ENCODE results near the gene SHB. TPM values are rescaled to one million over a fixed set of nuclear protein-coding genes. Genes with fewer than 3 reads are reported as not detected.

Gene SHB
- total RNA-seq, 2 experiments from 2014 or later, result 1.2 to 1.3 TPM

DNA sequence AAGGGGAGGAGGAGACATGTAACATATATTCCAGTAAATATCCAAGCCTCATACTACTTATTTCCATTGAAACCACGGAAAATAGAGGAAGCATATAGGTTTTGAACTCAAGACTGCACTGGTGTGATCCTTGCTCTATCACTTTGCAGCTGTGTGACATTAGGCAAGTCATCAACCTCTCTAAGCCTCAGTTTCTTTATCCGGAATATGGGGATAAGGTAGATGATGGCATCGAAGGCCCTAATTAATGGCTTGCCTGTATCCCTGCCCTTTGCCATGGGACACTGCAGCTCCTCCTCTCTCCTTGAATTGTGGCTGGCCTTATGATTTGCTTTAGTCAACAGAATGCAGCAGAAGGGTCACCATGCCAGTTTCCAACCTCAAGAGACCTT, 6.9 kb downstream of the SHB start:
- peaks cover 7% of the 10 kb centered on the region for H3K4me1 Mint-ChIP-seq
- H3K9me3 Mint-ChIP-seq (ENCODE audit: low read depth), result no peaks in the 10 kb centered on the region
- H3K27me3 Mint-ChIP-seq, result peaks cover 3% of the 10 kb centered on the region
- ATAC-seq (no peak), DNase-seq (no peak)
- ChIA-PET CTCF (interaction anchor here (0.8 to 2.0 kb wide), 2 partner anchors 148 kb away, joined by 3 to 7 read pairs; no protein-coding TSS in a partner anchor), POLR2A (no interaction called here)
- intact Hi-C loops (cut with DNase I, micrococcal nuclease), result loop anchor here in 1 of 2 experiments (5.0 kb wide), 1 partner anchor 50 kb away; no protein-coding TSS in a partner anchor
- no peak overlapping the region for H3K4me3 Mint-ChIP-seq
- H3K36me3 Mint-ChIP-seq (ENCODE audit: low read depth), result no peaks in the 10 kb centered on the region
- H3K27ac Mint-ChIP-seq, result no peak overlapping the region

DNA sequence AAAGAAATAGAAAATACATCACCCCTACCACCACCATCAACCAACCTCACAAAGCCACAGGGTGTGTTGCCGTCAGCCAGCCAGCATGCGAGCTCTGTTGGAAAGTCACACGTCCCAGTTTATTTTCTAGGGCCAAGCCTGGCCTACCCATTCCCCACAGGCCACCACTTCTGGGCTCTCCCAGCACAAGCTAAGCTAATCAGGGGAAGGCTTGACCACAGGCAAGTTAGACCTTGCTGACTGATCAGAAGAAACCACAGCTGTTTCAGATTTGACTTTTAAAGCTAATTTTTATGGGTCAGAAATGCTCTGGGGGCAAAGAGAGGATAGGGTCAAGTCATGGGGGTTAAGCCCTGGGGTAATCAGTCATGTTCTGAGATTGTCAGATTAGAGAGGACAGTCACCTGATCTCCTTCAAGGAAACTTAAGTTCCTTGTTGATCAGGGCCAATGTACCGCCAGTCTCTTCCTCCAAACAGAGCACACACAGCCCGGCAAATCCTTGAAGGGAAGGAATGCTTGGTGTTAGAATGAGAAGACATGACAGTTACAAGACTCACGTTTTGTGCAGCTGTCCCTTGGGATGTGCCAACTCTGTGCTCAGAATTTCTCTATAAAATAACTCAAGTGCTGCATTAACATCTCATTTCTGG, 7.6 kb downstream of the SHB start:
- Mint-ChIP-seq H3K4me1 (peaks cover 2% of the 10 kb centered on the region), H3K27ac (no peak overlapping the region), H3K4me3 (no peak overlapping the region), H3K27me3 (no peaks in the 10 kb centered on the region), H3K9me3 (ENCODE audit: low read depth) (no peaks in the 10 kb centered on the region), H3K36me3 (ENCODE audit: low read depth) (no peaks in the 10 kb centered on the region)
- ChIA-PET CTCF (interaction anchor here (1.6 to 2.0 kb wide), 2 partner anchors 25 to 148 kb away, joined by 4 to 7 read pairs; no protein-coding TSS in a partner anchor), POLR2A (no interaction called here)
- intact Hi-C loops (cut with DNase I, micrococcal nuclease), result loop anchor here in 1 of 2 experiments (5.0 kb wide), 1 partner anchor 49 kb away; no protein-coding TSS in a partner anchor
- DNase-seq (no peak), ATAC-seq (no peak)

DNA sequence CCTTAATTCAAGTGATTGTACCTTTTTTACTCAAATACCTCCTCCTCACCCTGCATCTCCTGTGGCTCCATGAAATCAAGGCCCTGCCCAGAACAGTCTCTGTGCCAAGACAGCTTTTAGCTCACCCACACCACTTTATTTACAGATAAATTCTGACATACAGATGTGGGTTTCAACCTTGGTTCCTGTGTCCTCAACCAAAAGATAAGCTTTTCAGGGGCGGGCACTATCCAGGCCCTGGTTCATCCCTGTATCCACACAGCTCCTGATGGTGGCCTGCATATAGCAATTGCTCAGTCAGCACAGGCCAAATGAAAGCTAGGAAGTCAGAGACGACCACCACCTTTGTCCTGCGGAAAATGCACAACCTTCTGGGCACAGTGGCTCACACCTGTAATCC, 8.3 kb downstream of the SHB start:
- DNase-seq (no peak), ATAC-seq (no peak)
- H3K36me3 Mint-ChIP-seq (ENCODE audit: low read depth), result no peaks in the 10 kb centered on the region
- H3K27me3 Mint-ChIP-seq, result no peaks in the 10 kb centered on the region
- no peak overlapping the region for H3K4me3 Mint-ChIP-seq
- H3K4me1 Mint-ChIP-seq, result no peaks in the 10 kb centered on the region
- H3K9me3 Mint-ChIP-seq (ENCODE audit: low read depth), result no peaks in the 10 kb centered on the region
- POLR2A ChIA-PET, result no interaction called here
- intact Hi-C loops (cut with DNase I, micrococcal nuclease), result loop anchor here in 1 of 2 experiments (5.0 kb wide), 1 partner anchor 48 kb away; no protein-coding TSS in a partner anchor
- no peak overlapping the region for H3K27ac Mint-ChIP-seq
- CTCF ChIA-PET, result interaction anchor here (1.6 to 2.0 kb wide), 2 partner anchors 26 to 147 kb away, joined by 4 to 7 read pairs; no protein-coding TSS in a partner anchor

DNA sequence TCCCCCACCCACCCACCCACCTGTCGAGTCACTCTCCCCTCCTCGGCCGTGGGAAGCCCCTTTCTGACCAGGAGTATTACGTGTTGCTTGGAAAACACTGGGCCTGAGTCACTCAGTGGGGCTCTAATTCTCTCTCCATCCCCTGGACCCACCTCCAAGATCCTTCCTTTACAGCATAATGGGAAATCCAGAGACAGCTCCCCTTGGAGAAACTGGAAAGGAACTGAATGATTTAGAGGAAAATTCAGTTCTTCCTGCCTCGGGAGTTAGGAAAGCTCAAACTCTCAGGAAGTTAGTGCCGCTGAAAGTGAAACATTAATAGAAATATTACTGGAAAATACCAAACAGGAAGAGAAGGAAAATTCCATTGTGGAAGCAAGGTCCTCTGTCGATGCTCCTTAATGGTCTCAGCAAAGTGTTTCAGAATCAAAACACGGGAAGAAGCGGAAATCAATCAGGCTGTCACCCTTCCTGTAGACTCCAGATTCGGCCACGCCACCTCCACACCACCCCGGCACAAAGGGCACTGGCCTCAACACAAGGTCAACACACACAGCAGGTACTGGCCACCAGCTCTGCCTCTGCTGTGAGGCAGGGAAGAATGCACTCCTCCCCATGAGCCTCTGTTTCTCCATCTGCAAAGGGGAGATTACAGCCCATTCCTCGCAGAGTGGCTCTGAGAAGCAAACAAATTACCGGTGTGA, 9.6 kb downstream of the SHB start:
- no peak overlapping the region for H3K27ac Mint-ChIP-seq
- no peak overlapping the region for H3K4me3 Mint-ChIP-seq
- ChIA-PET CTCF (no interaction called here), POLR2A (no interaction called here)
- H3K9me3 Mint-ChIP-seq (ENCODE audit: low read depth), result no peaks in the 10 kb centered on the region
- no peak for DNase-seq
- intact Hi-C loops (cut with DNase I, micrococcal nuclease), result no loop called here
- no peaks in the 10 kb centered on the region for H3K27me3 Mint-ChIP-seq
- H3K36me3 Mint-ChIP-seq (ENCODE audit: low read depth), result no peaks in the 10 kb centered on the region
- no peaks in the 10 kb centered on the region for H3K4me1 Mint-ChIP-seq
- no peak for ATAC-seq

DNA sequence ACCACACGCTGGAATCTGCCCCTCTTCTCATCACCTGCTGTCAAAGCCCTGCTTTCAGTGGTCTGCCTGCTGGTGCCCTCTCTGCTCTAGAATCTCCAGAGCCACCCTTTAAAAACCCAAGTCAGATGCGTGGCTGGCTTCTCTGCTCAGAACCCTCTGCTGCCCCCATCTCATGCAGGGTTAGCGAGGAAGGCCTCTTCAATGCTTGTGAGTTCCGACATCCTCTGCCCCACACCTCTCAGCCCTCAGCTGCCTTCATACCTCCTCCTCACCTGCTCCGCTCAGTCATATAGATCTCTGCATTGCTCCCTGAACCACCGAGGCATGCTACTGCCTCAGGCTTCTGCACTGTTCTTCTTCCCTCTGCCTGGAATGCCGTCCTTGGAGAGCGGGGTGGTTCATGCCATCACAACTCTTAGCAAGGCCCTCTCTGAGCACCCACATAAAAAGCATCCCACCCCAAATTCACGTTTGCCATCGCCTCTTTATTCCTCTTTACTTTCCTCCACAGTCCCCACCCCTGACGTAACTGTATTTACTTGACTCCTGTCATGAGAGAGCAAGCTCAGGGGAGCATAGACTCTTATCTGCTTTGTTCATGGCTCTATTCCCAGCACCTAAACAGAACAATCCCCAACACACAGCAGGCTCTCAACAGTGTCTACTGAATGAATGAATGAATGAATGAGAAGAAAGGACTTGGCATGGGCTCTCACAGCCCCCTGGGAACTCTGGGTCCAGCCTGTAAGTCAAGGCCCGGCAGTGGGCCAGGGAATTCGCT, 10.4 kb downstream of the SHB start:
- ATAC-seq, result no peak
- no peaks in the 10 kb centered on the region for H3K4me1 Mint-ChIP-seq
- H3K9me3 Mint-ChIP-seq (ENCODE audit: low read depth), result no peaks in the 10 kb centered on the region
- DNase-seq, result no peak
- no peak overlapping the region for H3K27ac Mint-ChIP-seq
- intact Hi-C loops (cut with DNase I, micrococcal nuclease), result no loop called here
- POLR2A ChIA-PET, result no interaction called here
- H3K27me3 Mint-ChIP-seq, result no peaks in the 10 kb centered on the region
- CTCF ChIA-PET, result no interaction called here
- H3K36me3 Mint-ChIP-seq (ENCODE audit: low read depth), result no peaks in the 10 kb centered on the region
- no peak overlapping the region for H3K4me3 Mint-ChIP-seq

DNA sequence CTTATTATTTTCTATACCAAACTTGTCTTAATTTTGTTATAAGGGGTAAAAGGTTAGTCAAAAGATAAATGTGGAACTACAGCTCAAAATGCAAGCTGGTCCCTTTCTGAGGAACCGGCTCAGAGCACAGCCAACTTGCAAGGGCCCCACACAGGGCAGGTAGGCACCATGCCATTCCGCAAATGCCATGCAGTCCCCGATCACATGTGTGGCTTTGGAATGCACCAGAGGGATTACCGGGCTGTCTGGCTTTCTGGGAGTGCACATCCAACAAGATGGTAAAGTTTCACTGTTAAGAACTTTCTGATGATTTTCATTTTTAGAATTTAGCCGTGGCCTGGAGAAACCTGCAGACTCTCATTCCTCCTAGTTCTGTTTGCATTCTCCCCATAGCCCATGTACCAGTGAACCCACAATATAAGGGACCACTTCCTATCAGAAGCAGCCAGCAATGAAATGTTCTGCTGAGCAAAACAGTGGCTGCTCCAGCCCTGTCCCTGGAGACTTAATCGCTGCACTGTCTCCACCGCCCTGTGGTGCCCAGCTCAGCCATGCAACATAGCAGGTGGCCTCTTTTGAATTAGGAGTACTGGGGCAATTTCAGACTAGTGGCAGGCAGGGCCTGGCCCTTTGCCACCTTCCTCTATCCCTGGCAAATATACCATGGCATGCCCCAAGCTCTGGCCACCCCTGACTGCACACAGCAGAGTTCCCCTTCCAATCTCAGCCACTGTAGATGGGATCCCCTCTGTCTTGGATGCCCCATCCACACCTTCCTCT, 11.4 kb downstream of the SHB start:
- POLR2A ChIA-PET, result no interaction called here
- Mint-ChIP-seq H3K4me1 (no peaks in the 10 kb centered on the region), H3K27ac (no peak overlapping the region), H3K27me3 (no peaks in the 10 kb centered on the region), H3K4me3 (no peak overlapping the region), H3K36me3 (ENCODE audit: low read depth) (no peaks in the 10 kb centered on the region), H3K9me3 (ENCODE audit: low read depth) (no peaks in the 10 kb centered on the region)
- no peak for DNase-seq
- intact Hi-C loops (cut with DNase I, micrococcal nuclease), result no loop called here
- no peak for ATAC-seq
- CTCF ChIA-PET, result no interaction called here

DNA sequence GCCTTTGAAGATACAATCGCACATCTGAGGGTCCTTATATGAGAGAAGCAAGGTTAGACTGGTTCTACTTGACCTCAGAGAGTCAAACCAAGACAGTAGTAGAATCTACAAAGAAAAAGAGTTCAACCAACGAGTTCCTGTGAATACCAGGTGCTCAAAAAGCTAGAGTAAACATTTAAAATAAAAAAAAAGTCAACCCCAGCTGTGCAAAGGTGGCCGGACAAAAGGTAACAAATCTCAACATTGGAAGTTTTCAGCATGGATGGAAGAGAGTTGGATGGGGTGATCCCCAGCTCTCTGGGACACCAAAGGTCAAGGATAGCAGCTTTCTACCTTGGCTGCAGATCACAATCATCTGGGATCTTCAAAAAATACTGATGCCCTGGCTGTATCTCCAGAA, 14.4 kb downstream of the SHB start:
- no peaks in the 10 kb centered on the region for H3K27me3 Mint-ChIP-seq
- H3K36me3 Mint-ChIP-seq (ENCODE audit: low read depth), result no peaks in the 10 kb centered on the region
- H3K4me1 Mint-ChIP-seq, result no peaks in the 10 kb centered on the region
- ATAC-seq, result no peak
- H3K27ac Mint-ChIP-seq, result no peak overlapping the region
- intact Hi-C loops (cut with DNase I, micrococcal nuclease), result no loop called here
- H3K9me3 Mint-ChIP-seq (ENCODE audit: low read depth), result no peaks in the 10 kb centered on the region
- POLR2A ChIA-PET, result no interaction called here
- CTCF ChIA-PET, result interaction anchor here (0.6 kb wide), 1 partner anchor 328 kb away, joined by 3 read pairs; no protein-coding TSS in a partner anchor
- no peak overlapping the region for H3K4me3 Mint-ChIP-seq
- DNase-seq, result no peak

DNA sequence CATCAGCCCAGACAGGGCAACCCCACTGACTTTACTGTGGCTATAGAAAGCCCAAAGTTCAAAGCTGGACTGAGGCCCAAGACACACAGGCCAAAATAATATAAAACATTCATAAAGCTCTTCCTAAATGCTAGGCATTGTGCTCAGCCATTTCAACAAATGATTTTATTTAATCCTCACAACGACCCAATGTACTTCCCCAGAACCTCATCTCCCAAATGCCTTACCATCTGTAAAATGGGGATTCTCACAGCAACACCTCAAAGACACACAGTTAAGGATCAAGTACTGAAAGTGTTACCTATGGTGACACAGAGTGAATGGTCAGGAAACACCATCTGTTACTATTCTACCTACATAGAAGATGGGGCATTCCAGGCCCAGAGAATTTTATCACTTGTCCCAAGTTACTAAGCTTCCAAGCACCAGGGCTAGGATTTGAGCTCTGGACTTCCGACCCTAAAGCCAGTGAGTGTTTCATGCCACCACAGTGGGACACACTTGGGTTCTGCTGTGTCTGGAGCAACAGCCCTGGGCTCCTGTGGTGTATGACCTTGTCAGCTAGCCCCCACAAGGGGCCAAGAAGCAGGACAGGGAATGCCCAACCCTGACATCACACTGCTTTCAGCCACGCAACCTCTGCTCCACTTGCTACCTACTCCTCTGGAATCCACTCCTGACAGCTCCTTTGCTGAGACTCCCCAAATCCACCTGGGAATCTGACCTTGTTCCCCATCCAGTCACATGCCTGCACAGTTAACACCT, 15.1 kb downstream of the SHB start:
- ATAC-seq (no peak), DNase-seq (no peak)
- no peaks in the 10 kb centered on the region for H3K4me1 Mint-ChIP-seq
- H3K4me3 Mint-ChIP-seq, result no peak overlapping the region
- ChIA-PET POLR2A (no interaction called here), CTCF (interaction anchor here (0.6 to 1.6 kb wide), 2 partner anchors 149 to 329 kb away, joined by 3 to 4 read pairs; no protein-coding TSS in a partner anchor)
- no peaks in the 10 kb centered on the region for H3K9me3 Mint-ChIP-seq (ENCODE audit: low read depth)
- no peaks in the 10 kb centered on the region for H3K36me3 Mint-ChIP-seq (ENCODE audit: low read depth)
- H3K27me3 Mint-ChIP-seq, result no peaks in the 10 kb centered on the region
- H3K27ac Mint-ChIP-seq, result no peak overlapping the region
- intact Hi-C loops (cut with DNase I, micrococcal nuclease), result no loop called here

DNA sequence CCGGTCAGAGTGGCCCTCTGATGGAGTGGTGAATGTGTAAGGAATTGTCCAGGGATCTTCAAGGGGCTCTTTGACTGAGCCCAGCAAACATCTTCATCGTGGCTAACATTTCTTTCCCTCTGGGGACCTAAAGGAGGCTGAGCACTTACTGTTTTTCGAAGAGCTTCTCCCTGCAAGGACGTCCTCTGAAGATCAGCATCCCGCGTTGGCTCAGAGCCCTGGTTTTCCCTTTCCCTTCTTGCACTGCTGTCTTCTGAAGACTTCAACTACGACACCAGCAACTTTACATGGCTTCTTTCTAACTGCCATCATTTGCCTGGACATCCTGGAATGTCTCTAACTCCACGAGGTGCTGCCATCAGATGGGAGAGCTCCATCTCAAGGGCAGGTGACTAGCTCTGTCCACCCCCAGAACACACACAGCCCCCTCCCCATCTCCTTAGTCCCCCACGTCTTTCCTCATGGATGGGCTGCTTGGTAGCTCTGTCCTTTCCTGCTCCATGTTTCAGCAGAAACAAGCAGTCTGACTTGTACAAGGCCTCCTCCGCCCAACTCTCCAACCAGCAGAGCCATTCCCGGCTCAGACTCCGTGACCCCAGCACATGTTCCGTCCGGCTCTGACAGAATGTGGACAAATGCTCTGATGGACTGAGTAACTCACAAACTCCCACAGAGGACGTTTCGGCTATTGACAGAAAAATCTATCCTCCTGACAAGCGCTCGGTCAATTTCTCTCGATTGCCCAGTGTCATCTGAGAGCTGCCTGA, 17.1 kb downstream of the SHB start:
- intact Hi-C loops (cut with DNase I, micrococcal nuclease), result no loop called here
- ChIA-PET POLR2A (no interaction called here), CTCF (no interaction called here)
- H3K27ac Mint-ChIP-seq, result no peak overlapping the region
- H3K36me3 Mint-ChIP-seq (ENCODE audit: low read depth), result no peaks in the 10 kb centered on the region
- H3K9me3 Mint-ChIP-seq (ENCODE audit: low read depth), result no peaks in the 10 kb centered on the region
- H3K4me1 Mint-ChIP-seq, result peaks cover 6% of the 10 kb centered on the region
- ATAC-seq (no peak), DNase-seq (no peak)
- H3K27me3 Mint-ChIP-seq, result no peaks in the 10 kb centered on the region
- H3K4me3 Mint-ChIP-seq, result no peak overlapping the region

DNA sequence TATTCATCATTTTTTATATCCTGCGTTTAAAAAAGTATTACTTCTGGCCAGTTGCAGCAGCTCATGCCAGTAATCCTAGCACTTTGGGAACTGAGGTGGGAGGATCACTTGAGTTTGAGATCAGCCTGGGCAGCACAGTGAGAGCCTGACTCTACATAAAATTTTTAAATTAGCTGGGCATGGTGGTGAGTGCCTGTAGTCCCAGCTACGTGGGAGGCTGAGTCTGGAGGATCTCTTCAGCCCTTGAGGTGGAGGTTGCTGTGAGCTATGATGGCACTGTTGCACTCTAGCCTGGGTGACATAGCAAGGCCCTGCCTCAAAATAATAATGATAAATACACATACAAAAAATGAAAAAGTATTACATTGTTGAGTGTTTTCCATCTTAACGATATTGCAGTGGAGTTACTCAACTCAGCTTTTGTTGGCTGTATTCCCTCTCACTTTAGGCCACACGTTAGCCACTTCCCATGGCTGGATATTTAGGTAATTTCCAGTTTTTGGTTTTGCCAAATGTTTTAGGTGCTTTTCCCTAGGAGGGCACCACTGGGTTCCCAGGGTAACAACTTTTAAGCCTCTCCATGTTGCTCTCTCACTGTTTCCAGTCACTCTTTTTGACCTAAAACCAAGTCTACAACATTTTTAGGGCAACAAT, 20.6 kb downstream of the SHB start:
- H3K4me1 Mint-ChIP-seq, result peaks cover 6% of the 10 kb centered on the region
- H3K27ac Mint-ChIP-seq, result no peak overlapping the region
- ChIA-PET POLR2A (no interaction called here), CTCF (interaction anchor here (0.6 kb wide), 1 partner anchor 31 kb away, joined by 3 read pairs; no protein-coding TSS in a partner anchor)
- H3K27me3 Mint-ChIP-seq, result no peaks in the 10 kb centered on the region
- no peak overlapping the region for H3K4me3 Mint-ChIP-seq
- DNase-seq (no peak), ATAC-seq (no peak)
- no peaks in the 10 kb centered on the region for H3K9me3 Mint-ChIP-seq (ENCODE audit: low read depth)
- no peaks in the 10 kb centered on the region for H3K36me3 Mint-ChIP-seq (ENCODE audit: low read depth)
- intact Hi-C loops (cut with DNase I, micrococcal nuclease), result no loop called here

Measured in activated CD4-positive, alpha-beta T cell treated with anti-CD3 and anti-CD28 coated beads for 36 hours (primary cell).